Mammary epithelial cell (primary cell): Measurements from ENCODE around the gene PSD2.

Source experiments
- EZH2 ChIP-seq: IDR thresholded peaks from 2 replicates; pipeline ENCODE4 v1.6.1; 2012; ENCODE audit warnings: low read length, inconsistent platforms, borderline replicate concordance
- TF ChIP-seq, protein P1 (sequence below), 2 donors: IDR thresholded peaks in 1 of 2; conservative IDR thresholded peaks in 1 of 2; 2 replicates each; pipeline ENCODE4 v1.5.1; 2011 to 2012; ENCODE audit warnings: inconsistent platforms in 2 of 2, low read length in 2 of 2, mild to moderate bottlenecking in 2 of 2, control low read depth in 1 of 2, low read depth in 1 of 2; ENCODE audit not compliant: insufficient read depth in 1 of 2; ENCODE audit errors: extremely low read depth in 1 of 2

DNA sequence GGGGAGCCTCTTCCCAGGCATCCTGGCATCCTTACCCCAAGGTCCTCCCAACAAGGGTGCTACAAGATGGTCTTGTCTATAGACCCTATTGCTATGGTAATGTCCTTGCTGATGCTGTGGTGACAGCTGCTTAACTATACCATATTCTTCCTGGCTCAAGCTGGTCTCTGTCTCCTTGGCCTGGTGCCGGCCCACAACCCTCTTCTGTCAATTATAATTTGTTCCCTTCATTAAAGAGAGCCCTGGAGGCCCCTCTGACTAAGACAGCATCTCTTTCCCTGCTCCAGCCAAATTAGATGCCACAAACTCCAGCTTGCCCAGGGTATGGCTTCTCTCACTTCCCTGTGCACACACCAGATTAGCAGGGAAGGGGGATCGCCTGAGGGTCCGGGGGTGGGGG, 86.7 kb downstream of the PSD2 start:
- TF ChIP-seq, protein P1, sequence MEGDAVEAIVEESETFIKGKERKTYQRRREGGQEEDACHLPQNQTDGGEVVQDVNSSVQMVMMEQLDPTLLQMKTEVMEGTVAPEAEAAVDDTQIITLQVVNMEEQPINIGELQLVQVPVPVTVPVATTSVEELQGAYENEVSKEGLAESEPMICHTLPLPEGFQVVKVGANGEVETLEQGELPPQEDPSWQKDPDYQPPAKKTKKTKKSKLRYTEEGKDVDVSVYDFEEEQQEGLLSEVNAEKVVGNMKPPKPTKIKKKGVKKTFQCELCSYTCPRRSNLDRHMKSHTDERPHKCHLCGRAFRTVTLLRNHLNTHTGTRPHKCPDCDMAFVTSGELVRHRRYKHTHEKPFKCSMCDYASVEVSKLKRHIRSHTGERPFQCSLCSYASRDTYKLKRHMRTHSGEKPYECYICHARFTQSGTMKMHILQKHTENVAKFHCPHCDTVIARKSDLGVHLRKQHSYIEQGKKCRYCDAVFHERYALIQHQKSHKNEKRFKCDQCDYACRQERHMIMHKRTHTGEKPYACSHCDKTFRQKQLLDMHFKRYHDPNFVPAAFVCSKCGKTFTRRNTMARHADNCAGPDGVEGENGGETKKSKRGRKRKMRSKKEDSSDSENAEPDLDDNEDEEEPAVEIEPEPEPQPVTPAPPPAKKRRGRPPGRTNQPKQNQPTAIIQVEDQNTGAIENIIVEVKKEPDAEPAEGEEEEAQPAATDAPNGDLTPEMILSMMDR (conservative IDR thresholded peaks at IDR 0.05 in 1 of 2, IDR thresholded peaks at IDR 0.05 in 1 of 2; ENCODE audit: extremely low read depth in 1 of 2, insufficient read depth in 1 of 2, low read depth in 1 of 2, low read length in 2 of 2), result no peak
- no peak for TF ChIP-seq EZH2
